VCaP (cell line): ENCODE measurements around the gene OLFM3.

ENCODE experiments used
- H3K27ac ChIP-seq: fragments of 450-650 bp; 2 replicates; pipeline ENCODE4 v1.5.1; 2017
- CTCF ChIP-seq: fragments of 450-650 bp; conservative IDR thresholded peaks from 2 replicates; pipeline ENCODE4 v1.5.1; 2017; ENCODE audit warnings: mild to moderate bottlenecking, moderate library complexity

OLFM3 gene

GRCh38 chr1:101854271-101854670, 142.5 kb downstream of the OLFM3 start:
- H3K27ac ChIP-seq: no peak overlapping the region
- TF ChIP-seq CTCF: no peak

- H3K27ac ChIP-seq: no peak overlapping the region
- no peak for TF ChIP-seq CTCF
These were observed 143.8 kb downstream of the OLFM3 start for GRCh38 chr1:101852936-101853335.

- H3K27ac ChIP-seq: no peak overlapping the region
- no peak for TF ChIP-seq CTCF
These were observed 147.4 kb downstream of the OLFM3 start for GRCh38 chr1:101849356-101849755.

DNA sequence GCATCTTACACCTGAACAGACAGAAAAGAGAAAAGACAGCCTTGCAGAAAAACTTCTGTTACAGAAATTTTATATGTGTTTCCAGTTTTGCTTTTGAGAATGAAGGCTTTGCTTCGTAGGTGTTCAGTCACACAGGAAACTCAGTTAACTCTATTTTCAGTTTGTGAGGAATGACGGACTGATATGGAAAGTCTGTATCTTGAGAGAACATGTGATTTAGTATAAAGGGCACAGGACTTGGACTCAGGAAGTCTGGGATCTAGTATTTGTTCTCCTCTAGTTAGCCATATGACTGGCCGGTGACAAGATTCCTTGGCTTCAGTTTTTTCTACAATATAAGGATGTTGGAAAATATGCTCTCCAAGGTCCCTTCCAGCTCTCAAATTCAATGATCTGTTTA, 149.1 kb downstream of the OLFM3 start:
- TF ChIP-seq CTCF: no peak
- H3K27ac ChIP-seq: no peak overlapping the region

- H3K27ac ChIP-seq: no peak overlapping the region
- TF ChIP-seq CTCF: no peak
These were observed 149.9 kb downstream of the OLFM3 start for GRCh38 chr1:101846820-101847219.

GRCh38 chr1:101843160-101843559, 153.6 kb downstream of the OLFM3 start:
- H3K27ac ChIP-seq: no peak overlapping the region
- no peak for TF ChIP-seq CTCF

DNA sequence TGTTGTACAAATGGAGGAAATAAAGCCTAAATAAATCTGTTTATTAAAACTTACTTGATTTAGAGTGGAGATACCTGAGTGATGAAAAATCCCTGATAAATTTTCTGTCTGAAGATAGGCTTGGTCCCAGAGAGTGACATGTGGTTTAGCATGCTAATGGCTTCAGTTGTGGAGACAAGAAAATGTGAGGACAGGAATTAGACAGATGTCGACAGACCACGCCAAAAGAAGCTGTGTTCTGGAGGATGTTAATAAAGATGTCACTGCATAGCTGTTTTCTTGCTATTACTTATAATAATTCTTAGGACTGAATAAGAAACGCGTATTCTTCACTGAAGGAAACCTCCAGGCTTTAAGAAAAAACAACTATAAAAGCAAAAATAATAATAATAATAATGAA, 154.9 kb downstream of the OLFM3 start:
- no peak for TF ChIP-seq CTCF
- H3K27ac ChIP-seq: no peak overlapping the region

DNA sequence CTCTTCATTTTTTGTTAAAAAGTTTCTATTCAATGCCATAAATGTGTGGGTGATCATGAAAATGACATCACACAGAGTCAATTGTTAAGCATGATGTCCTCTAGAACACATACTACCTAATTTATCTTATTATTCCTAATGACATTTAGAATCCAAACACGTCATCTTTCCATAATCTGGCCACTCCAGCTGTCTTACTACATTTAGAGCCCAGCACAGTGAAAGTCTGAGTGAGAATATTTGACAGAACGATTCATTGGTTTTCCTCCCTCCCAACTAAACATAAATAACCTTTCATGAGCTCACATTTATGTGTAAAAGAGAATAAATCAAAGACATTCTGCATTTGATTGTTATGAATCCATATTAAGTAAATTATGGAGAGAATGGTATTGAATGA, 160.7 kb downstream of the OLFM3 start:
- H3K27ac ChIP-seq: no peak overlapping the region
- TF ChIP-seq CTCF: no peak
